HepG2 (cell line): ENCODE measurements around the gene KIF9. TPM values are rescaled to one million over a fixed set of nuclear protein-coding genes. Genes with fewer than 3 reads are reported as not detected.

Experiments used
- ATAC-seq: fragments of 200-7000 bp; cut with Tn5 transposase; 3 replicates; pipeline ENCODE4 v1.9.1; 2020; ENCODE audit warnings: mild to moderate bottlenecking, moderate library complexity
- BruUV-seq: library from RNA; stranded (reverse); fragments of 400-500 nt; replicated peaks from 2 replicates; lab custom pipeline; 2021; lab: Mats Ljungman, UMichigan
- CTCF ChIA-PET: fragments of 300-600 bp; formaldehyde crosslinking; extraction: SDS; loops from one replicate; lab custom pipeline; 2021; ENCODE audit warnings: low total read pairs, inconsistent platforms, low intra/inter-chr PET ratio; lab: Yijun Ruan, JAX
- POLR2A ChIA-PET: fragments of 350-600 bp; sonication (Branson Sonifier 250); formaldehyde crosslinking; loops from one replicate; lab custom pipeline; 2020; ENCODE audit warnings: antibody characterized with exemption, inconsistent platforms; lab: Yijun Ruan, JAX
- DNase-seq: peaks from one replicate; pipeline ENCODE4 v3.0.0-alpha.2; 2015; ENCODE audit warnings: low spot score
- FAIRE-seq: peaks from 3 replicates; lab custom pipeline; 2011; peaks lifted over from hg19 to GRCh38; lab: Jason Lieb, UNC
- H2AFZ ChIP-seq: one replicate; pipeline ENCODE4 v1.6.1; 2011; ENCODE audit warnings: low read length, inconsistent platforms
- H3K27ac ChIP-seq: fragments of 300-600 bp; 3 replicates; pipeline ENCODE4 v1.8.0; 2011; ENCODE audit warnings: mixed run types, mild to moderate bottlenecking, mixed read lengths, low read length, inconsistent platforms; ENCODE audit not compliant: insufficient read depth; ENCODE audit errors: extremely low read length
- H3K27me3 ChIP-seq, 2 experiments: fragments of 200-600 bp in 1 of 2; 2 replicates in 1 of 2; 3 replicates in 1 of 2; pipeline versions ENCODE4 v1.6.0 to v1.8.0; 2011; ENCODE audit warnings: low read length in 2 of 2, mild to moderate bottlenecking in 2 of 2, moderate library complexity in 2 of 2, inconsistent platforms in 1 of 2; ENCODE audit not compliant: insufficient read depth in 2 of 2, control insufficient read depth in 1 of 2
- H3K36me3 ChIP-seq, 2 experiments: fragments of 200-600 bp in 1 of 2; replicated peaks in 1 of 2; 2 replicates in 1 of 2; 3 replicates in 1 of 2; pipeline versions ENCODE4 v1.5.1 to v1.8.0; 2011; ENCODE audit warnings: low read length in 2 of 2, inconsistent platforms in 1 of 2; ENCODE audit not compliant: insufficient read depth in 2 of 2, control insufficient read depth in 1 of 2
- H3K4me1 ChIP-seq: 2 replicates; pipeline ENCODE4 v1.5.1; 2012; ENCODE audit warnings: low read length, inconsistent platforms; ENCODE audit not compliant: insufficient read depth
- H3K4me2 ChIP-seq: 2 replicates; pipeline ENCODE4 v1.6.0; 2011; ENCODE audit warnings: low read depth, low read length, inconsistent platforms
- H3K4me3 ChIP-seq, 3 experiments: fragments of 200-600 bp in 1 of 3; sonication (generic), shearing (Covaris generic) in 1 of 3; replicated peaks in 1 of 3; 2 replicates each; pipeline ENCODE4 v1.5.1; 2011 to 2016; ENCODE audit warnings: low read length in 3 of 3, inconsistent platforms in 2 of 3, low read depth in 2 of 3, mild to moderate bottlenecking in 2 of 3, control low read depth in 1 of 3, mixed read lengths in 1 of 3; ENCODE audit not compliant: insufficient read depth in 1 of 3
- H3K79me2 ChIP-seq: one replicate; pipeline ENCODE4 v1.6.1; 2011; ENCODE audit warnings: low read length, inconsistent platforms; ENCODE audit not compliant: insufficient read depth
- H3K9ac ChIP-seq: 2 replicates; pipeline ENCODE4 v1.6.0; 2011; ENCODE audit warnings: mild to moderate bottlenecking, low read depth, low read length, inconsistent platforms; ENCODE audit not compliant: insufficient read depth
- H3K9me3 ChIP-seq: 2 replicates; pipeline ENCODE4 v1.5.1; 2012; ENCODE audit warnings: mild to moderate bottlenecking, low read length
- H4K20me1 ChIP-seq: 2 replicates; pipeline ENCODE4 v1.6.0; 2011; ENCODE audit warnings: inconsistent platforms, mild to moderate bottlenecking, low read length, moderate library complexity; ENCODE audit not compliant: insufficient read depth
- CEBPG ChIP-seq: IDR thresholded peaks from 2 replicates; pipeline ENCODE4 v1.6.1; 2016
- HNF4A ChIP-seq: sonication (generic); formaldehyde crosslinking; IDR thresholded peaks from 2 replicates; pipeline ENCODE4 v1.4.0; 2020; ENCODE audit warnings: missing genetic modification reagents
- RFXAP ChIP-seq: sonication (generic); formaldehyde crosslinking; IDR thresholded peaks from 2 replicates; pipeline ENCODE4 v1.4.0; 2020; ENCODE audit warnings: missing genetic modification reagents, borderline replicate concordance
- ZNF121 ChIP-seq: sonication (generic); formaldehyde crosslinking; IDR thresholded peaks from 2 replicates; pipeline ENCODE4 v1.5.0; 2020; ENCODE audit warnings: mild to moderate bottlenecking, missing genetic modification reagents
- ZNF230 ChIP-seq: sonication (generic); formaldehyde crosslinking; IDR thresholded peaks from 2 replicates; pipeline ENCODE4 v1.4.0; 2020; ENCODE audit warnings: mild to moderate bottlenecking, missing genetic modification reagents
- WGBS: methylation state at CpG from one replicate; pipeline ENCODE4 v1.1.6; 2017; ENCODE audit warnings: low lambda C conversion rate; 5-methylcytosine and 5-hydroxymethylcytosine counted together
- in situ Hi-C: cut with HindIII; loops from 2 replicates; pipeline ENCODE4 v1.10.0; 2017; ENCODE audit warnings: low pct_unique_long_range_greater_than_20kb; ENCODE audit not compliant: extremely low pct_ligation_motif_present
- intact Hi-C: fragments of 100-400 bp; cut with micrococcal nuclease; formaldehyde crosslinking; loops from one replicate; pipeline ENCODE4 v1.10.0; 2022; ENCODE audit not compliant: unreplicated experiment
- polyA plus RNA-seq, 8 experiments: library from polyadenylated mRNA; depleted of rRNA in 3 of 8; stranded (reverse) in 7 of 8; unstranded in 1 of 8; fragments of >200 nt; fragmentation: Illumina TruSeq in 4 of 8; extraction: Trizol in 4 of 8; gene quantifications; 2 replicates each; pipeline versions ENCODE4 v1.2.1 to v1.2.3, GENCODE V29; 2011 to 2016; ENCODE audit warnings: low read depth in 4 of 8, missing spikeins in 1 of 8, mixed read lengths in 1 of 8; ENCODE audit not compliant: insufficient read depth in 1 of 8
- total RNA-seq, 5 experiments: library from RNA; depleted of rRNA; stranded (reverse); fragments of >200 nt; fragmentation: Illumina TruSeq; extraction: Trizol; gene quantifications; 2 replicates each; pipeline ENCODE4 v1.2.3, GENCODE V29; 2016; ENCODE audit warnings: low read depth in 1 of 5

Gene KIF9
- total and polyA plus RNA-seq, 2 of the 13 experiments (the other 11 are each of a cell fraction or from before 2014, with no cell fraction given): 5.1 to 16.9 TPM

- H3K4me2 ChIP-seq: no peak overlapping the region
- in situ Hi-C loops: no loop called here
- peaks cover 14% of the 10 kb centered on the region for H3K4me1 ChIP-seq
- H3K9ac ChIP-seq: no peak overlapping the region
- H3K27me3 ChIP-seq: no peaks in the 10 kb centered on the region; a peak in 1 of 5 replicates
- BruUV-seq: no TSS peak
- no peak overlapping the region for H3K4me3 ChIP-seq
- peaks cover 5 to 12% of the 10 kb centered on the region in 2 experiments; a peak in 4 of 5 replicates for H3K36me3 ChIP-seq
- no peak overlapping the region for H3K27ac ChIP-seq
- DNase-seq: no peak
- 94% methylated on average over 5 of the region's 5 CpGs for WGBS
- H3K79me2 ChIP-seq: no peaks in the 10 kb centered on the region
- H3K9me3 ChIP-seq: no peaks in the 10 kb centered on the region
- no peak for FAIRE-seq
- no peak for ATAC-seq
- CTCF ChIA-PET: no interaction called here
- H2AFZ ChIP-seq: no peak overlapping the region
- H4K20me1 ChIP-seq: no peaks in the 10 kb centered on the region
- POLR2A ChIA-PET: no interaction called here
- TF ChIP-seq CEBPG (CRISPR knock-in tag): no peak
- TF ChIP-seq RFXAP (CRISPR knock-in tag): no peak
- intact Hi-C loops: no loop called here
Observed at GRCh38 chr3:47315069-47315647, 32.6 kb upstream of the KIF9 start.

GRCh38 chr3:47314056-47314764 is 31.6 kb upstream of the KIF9 start:
- Histone ChIP-seq H3K79me2 (no peaks in the 10 kb centered on the region), H3K27me3 (no peaks in the 10 kb centered on the region; a peak in 1 of 5 replicates), H3K4me2 (no peak overlapping the region), H3K36me3 (peaks cover 2 to 4% of the 10 kb centered on the region in 2 experiments; a peak in 3 of 5 replicates), H4K20me1 (no peaks in the 10 kb centered on the region), H3K27ac (no peak overlapping the region), H3K4me1 (peaks cover 14% of the 10 kb centered on the region), H2AFZ (no peak overlapping the region), H3K4me3 (no peak overlapping the region), H3K9me3 (no peaks in the 10 kb centered on the region)
- ATAC-seq (no peak), DNase-seq (no peak), FAIRE-seq (no peak)
- in situ Hi-C loops (no loop called here), intact Hi-C loops (no loop called here)
- WGBS: 97% methylated on average over 8 of the region's 8 CpGs
- ChIA-PET POLR2A (no interaction called here), CTCF (no interaction called here)
- TF ChIP-seq ZNF121 (CRISPR knock-in tag) (peak; percentile 90), ZNF230 (CRISPR knock-in tag) (no peak), HNF4A (CRISPR knock-in tag) (peak; percentile 33; the same call in 1 of the 2 replicates)
- TF ChIP-seq, all 625 proteins: peak for 2
- H3K9ac ChIP-seq: no peak overlapping the region
- BruUV-seq: no TSS peak
